BLaER1 (cell line): ENCODE measurements around the gene PLCB4.
A peak's percentile ranks its signal among the peaks of the same experiment; 100 is the strongest.

Experiments used
- H3K27ac ChIP-seq: shearing (Covaris generic); formaldehyde crosslinking; 2 replicates; pipeline ENCODE4 v1.8.1; 2022
- H3K27me3 ChIP-seq: shearing (Covaris generic); formaldehyde crosslinking; 2 replicates; pipeline ENCODE4 v1.8.1; 2022
- H3K36me3 ChIP-seq: shearing (Covaris generic); formaldehyde crosslinking; 2 replicates; pipeline ENCODE4 v1.8.1; 2022
- H3K4me1 ChIP-seq: shearing (Covaris generic); formaldehyde crosslinking; 2 replicates; pipeline ENCODE4 v1.8.1; 2022
- H3K4me2 ChIP-seq: shearing (Covaris generic); formaldehyde crosslinking; 2 replicates; pipeline ENCODE4 v1.8.1; 2022
- H3K4me3 ChIP-seq: shearing (Covaris generic); formaldehyde crosslinking; 2 replicates; pipeline ENCODE4 v1.8.1; 2022
- H3K9ac ChIP-seq: shearing (Covaris generic); formaldehyde crosslinking; 2 replicates; pipeline ENCODE4 v1.8.1; 2022
- H3K9me3 ChIP-seq: shearing (Covaris generic); formaldehyde crosslinking; 2 replicates; pipeline ENCODE4 v1.8.1; 2022
- H4K20me1 ChIP-seq: shearing (Covaris generic); formaldehyde crosslinking; 2 replicates; pipeline ENCODE4 v1.8.1; 2022
- Cebpa-rat ChIP-seq: shearing (Covaris generic); IDR thresholded peaks from 2 replicates; pipeline ENCODE4 v1.8.1; 2022

The PLCB4 gene

DNA sequence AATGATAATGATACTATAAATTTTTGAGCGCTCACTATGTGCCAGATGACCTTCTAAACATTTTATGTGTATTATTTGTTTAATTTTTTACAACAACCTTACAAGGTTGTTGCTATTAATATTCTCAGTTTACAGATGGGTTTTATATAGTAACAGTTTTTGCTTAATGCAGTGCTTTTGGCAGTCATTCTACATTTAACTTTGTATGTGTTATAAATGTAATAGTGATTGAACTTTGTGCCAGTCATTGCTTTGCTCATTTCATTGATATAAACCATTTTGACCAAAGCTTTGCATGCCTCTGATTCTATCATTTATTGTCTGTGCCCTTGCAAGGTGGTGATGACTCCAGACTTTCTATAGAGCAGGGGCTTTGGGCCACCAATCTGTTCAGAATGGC lies 239.2 kb downstream of the PLCB4 start:
- Histone ChIP-seq H3K27ac (no peak overlapping the region), H3K9me3 (no peaks in the 10 kb centered on the region), H3K36me3 (no peaks in the 10 kb centered on the region), H3K4me1 (no peaks in the 10 kb centered on the region), H3K9ac (no peak overlapping the region), H3K4me3 (no peak overlapping the region), H3K4me2 (no peak overlapping the region), H4K20me1 (no peaks in the 10 kb centered on the region), H3K27me3 (no peaks in the 10 kb centered on the region)
- no peak for TF ChIP-seq Cebpa-rat

DNA sequence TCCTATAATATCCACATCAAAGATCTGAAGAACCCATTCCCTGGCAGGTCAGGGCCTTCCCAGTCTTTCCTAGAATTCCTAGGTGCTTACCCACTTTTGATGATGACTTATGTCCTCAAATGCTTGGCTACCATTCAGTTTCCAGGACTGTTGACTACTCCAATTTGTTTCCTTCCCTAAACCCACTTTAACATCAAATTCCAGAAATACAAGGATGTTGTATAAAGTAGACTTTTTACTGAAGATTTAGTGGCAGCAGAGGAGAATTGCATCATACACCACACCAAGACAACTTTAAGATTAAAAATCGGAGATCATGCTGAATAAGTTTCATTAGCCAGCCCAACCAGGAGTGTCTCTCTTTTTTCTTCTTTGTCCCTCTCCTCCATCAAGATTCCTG lies 242.2 kb downstream of the PLCB4 start:
- Histone ChIP-seq H3K9me3 (no peaks in the 10 kb centered on the region), H3K4me3 (no peak overlapping the region), H3K27me3 (no peaks in the 10 kb centered on the region), H3K27ac (no peak overlapping the region), H3K36me3 (no peaks in the 10 kb centered on the region), H3K4me2 (no peak overlapping the region), H4K20me1 (no peaks in the 10 kb centered on the region), H3K4me1 (no peaks in the 10 kb centered on the region), H3K9ac (no peak overlapping the region)
- no peak for TF ChIP-seq Cebpa-rat

DNA sequence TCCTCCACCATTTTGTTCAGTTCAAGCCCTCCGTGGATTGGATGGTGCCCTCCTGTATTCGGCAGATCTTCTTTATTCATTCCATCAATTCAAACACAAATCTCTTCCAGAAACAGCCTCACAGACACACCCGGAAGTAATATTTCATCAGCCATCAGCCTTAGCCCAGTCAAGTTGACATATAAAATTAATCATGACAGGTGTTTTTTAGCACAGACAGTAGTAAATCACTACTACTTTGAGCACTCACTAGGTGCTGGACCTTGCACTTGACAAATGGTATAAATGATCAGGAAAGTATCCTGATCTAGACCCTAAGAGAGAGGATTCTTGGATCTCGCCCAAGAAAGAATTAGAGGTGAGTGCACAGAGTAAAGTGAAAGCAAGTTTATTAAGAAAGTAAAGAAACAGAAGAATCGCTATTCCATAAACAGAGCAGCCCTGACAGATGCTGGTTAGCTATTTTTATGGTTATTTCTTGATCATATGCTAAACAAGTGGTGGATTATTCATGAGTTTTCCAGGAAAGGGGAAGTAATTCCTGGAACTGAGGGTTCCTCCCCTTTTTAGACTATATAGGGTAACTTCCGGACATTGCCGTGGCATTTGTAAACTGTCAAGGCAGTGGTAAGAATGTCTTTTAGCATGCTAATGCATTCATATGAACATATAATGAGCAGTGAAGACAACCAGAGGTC lies 250.9 kb downstream of the PLCB4 start:
- Histone ChIP-seq H3K9me3 (no peaks in the 10 kb centered on the region), H3K9ac (no peak overlapping the region), H4K20me1 (no peaks in the 10 kb centered on the region), H3K36me3 (no peaks in the 10 kb centered on the region), H3K4me2 (no peak overlapping the region), H3K4me1 (no peaks in the 10 kb centered on the region), H3K4me3 (no peak overlapping the region), H3K27ac (no peak overlapping the region), H3K27me3 (no peaks in the 10 kb centered on the region)
- TF ChIP-seq Cebpa-rat = no peak

DNA sequence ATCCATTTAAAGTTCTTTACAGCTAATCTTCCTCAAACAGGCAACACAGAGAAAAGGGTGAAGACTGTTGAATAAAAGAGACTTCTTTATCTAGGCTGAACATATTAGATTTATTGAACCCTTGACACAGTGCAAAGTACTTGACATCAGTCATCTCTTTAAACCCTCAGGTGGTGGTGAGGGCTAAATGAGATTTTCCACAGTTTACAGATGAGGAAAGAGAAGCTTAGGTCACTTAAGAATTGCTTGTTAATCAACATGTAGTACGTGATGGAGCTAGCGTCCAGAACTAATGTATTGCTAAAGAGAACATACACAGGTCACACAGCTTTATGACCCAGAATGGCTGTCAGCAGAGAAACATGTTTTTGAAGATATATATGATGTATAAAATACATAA lies 252.1 kb downstream of the PLCB4 start:
- Histone ChIP-seq H3K4me1 (no peaks in the 10 kb centered on the region), H3K27ac (no peak overlapping the region), H3K4me2 (no peak overlapping the region), H3K27me3 (no peaks in the 10 kb centered on the region), H3K36me3 (no peaks in the 10 kb centered on the region), H3K4me3 (no peak overlapping the region), H4K20me1 (no peaks in the 10 kb centered on the region), H3K9ac (no peak overlapping the region), H3K9me3 (no peaks in the 10 kb centered on the region)
- TF ChIP-seq Cebpa-rat = no peak

- no peaks in the 10 kb centered on the region for H3K27me3 ChIP-seq
- H3K9me3 ChIP-seq = no peaks in the 10 kb centered on the region
- H3K4me1 ChIP-seq = peaks cover under 1% of the 10 kb centered on the region
- no peaks in the 10 kb centered on the region for H3K36me3 ChIP-seq
- no peak overlapping the region for H3K4me3 ChIP-seq
- no peak for TF ChIP-seq Cebpa-rat
- H3K9ac ChIP-seq = no peak overlapping the region
- H3K27ac ChIP-seq = no peak overlapping the region
- no peak overlapping the region for H3K4me2 ChIP-seq
- H4K20me1 ChIP-seq = no peaks in the 10 kb centered on the region
Observed at GRCh38 chr20:9322661-9323060, 253.8 kb downstream of the PLCB4 start.

DNA sequence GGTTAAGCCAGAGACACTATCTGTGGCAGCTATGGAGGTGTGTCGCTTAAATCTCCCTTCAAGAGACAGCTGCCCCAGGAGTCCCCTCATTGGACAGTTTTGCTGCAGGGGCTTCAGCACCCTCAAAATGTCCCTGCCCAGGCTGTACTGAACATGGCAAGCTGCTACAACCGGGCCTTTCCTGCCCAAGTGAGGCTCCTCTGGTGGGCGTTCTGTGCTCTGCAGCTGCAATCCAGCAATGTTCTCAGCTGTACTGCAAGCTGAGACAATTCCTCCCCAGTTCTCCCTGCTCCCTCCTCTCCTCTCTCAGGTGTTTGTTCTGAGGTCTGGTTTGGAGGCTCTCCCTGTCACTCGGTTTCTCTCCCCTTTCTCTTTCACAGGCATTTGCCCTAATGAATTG lies 254.7 kb downstream of the PLCB4 start:
- H3K36me3 ChIP-seq = no peaks in the 10 kb centered on the region
- H4K20me1 ChIP-seq = no peaks in the 10 kb centered on the region
- no peak for TF ChIP-seq Cebpa-rat
- no peak overlapping the region for H3K4me2 ChIP-seq
- no peak overlapping the region for H3K27ac ChIP-seq
- H3K4me1 ChIP-seq = peaks cover 10% of the 10 kb centered on the region
- H3K4me3 ChIP-seq = no peak overlapping the region
- H3K27me3 ChIP-seq = no peaks in the 10 kb centered on the region
- H3K9ac ChIP-seq = no peak overlapping the region
- H3K9me3 ChIP-seq = no peaks in the 10 kb centered on the region

DNA sequence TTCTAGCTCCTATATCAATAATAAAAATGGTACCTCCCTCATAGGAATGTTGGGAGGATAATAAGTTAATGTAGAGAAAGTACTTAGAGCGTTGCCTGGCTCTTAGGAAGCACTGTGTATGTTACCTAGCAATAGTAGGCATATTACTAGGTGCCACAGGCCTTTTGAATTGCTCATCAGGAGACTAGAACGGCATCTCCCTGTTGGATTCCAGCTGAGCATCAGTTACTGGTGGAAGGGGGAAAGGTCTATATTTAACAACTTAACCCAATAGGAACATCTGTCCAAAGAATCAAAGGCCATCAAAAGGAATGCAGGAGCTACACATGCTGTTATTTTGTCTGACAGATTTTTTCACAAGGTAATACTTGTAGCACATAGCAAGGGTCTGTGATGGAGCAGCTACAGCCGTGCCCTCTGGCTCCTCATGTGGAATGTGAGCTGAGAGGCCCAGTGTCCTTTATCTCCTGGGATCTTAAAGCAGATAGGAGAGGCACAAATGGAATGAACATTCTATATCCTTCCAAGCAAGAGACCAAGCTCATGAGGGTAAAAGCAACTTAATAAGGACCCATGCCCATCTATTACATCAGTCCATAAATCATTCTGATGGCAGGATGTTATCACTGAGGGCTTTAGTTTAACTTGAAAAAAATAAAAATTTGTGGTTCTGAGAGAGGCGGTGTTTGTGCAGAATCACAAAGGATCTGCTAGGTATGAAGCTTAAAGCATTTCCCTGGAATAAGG lies 260.6 kb downstream of the PLCB4 start:
- H3K4me2 ChIP-seq = no peak overlapping the region
- no peaks in the 10 kb centered on the region for H4K20me1 ChIP-seq
- peaks cover 44% of the 10 kb centered on the region for H3K4me1 ChIP-seq
- H3K9me3 ChIP-seq = no peaks in the 10 kb centered on the region
- no peaks in the 10 kb centered on the region for H3K36me3 ChIP-seq
- H3K4me3 ChIP-seq = no peak overlapping the region
- no peak overlapping the region for H3K27ac ChIP-seq
- no peak overlapping the region for H3K9ac ChIP-seq
- TF ChIP-seq Cebpa-rat = no peak
- no peaks in the 10 kb centered on the region for H3K27me3 ChIP-seq

DNA sequence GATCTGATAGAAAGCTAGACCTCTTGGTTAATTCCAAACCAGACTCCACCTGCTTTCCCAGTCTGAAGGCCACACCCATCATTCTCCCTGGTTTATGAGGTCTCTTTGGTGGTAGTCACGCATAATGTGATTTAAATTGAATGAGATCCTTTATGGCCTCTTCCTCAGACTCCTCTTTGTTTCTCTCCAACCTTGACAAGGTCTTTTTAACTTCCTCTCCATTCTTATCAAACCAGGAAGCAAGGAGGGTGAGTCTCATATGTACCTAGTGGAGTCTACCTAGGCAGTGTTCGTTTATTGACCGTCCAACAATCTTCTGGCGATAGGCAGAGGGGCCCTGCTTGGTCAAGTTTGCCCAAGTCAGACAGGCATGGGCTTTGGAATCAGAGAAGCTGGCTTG lies 261.3 kb downstream of the PLCB4 start:
- no peak for TF ChIP-seq Cebpa-rat
- H3K36me3 ChIP-seq = no peaks in the 10 kb centered on the region
- H3K27me3 ChIP-seq = no peaks in the 10 kb centered on the region
- H3K4me3 ChIP-seq = no peak overlapping the region
- peaks cover 44% of the 10 kb centered on the region for H3K4me1 ChIP-seq
- H3K27ac ChIP-seq = no peak overlapping the region
- no peaks in the 10 kb centered on the region for H3K9me3 ChIP-seq
- no peaks in the 10 kb centered on the region for H4K20me1 ChIP-seq
- no peak overlapping the region for H3K9ac ChIP-seq
- no peak overlapping the region for H3K4me2 ChIP-seq

DNA sequence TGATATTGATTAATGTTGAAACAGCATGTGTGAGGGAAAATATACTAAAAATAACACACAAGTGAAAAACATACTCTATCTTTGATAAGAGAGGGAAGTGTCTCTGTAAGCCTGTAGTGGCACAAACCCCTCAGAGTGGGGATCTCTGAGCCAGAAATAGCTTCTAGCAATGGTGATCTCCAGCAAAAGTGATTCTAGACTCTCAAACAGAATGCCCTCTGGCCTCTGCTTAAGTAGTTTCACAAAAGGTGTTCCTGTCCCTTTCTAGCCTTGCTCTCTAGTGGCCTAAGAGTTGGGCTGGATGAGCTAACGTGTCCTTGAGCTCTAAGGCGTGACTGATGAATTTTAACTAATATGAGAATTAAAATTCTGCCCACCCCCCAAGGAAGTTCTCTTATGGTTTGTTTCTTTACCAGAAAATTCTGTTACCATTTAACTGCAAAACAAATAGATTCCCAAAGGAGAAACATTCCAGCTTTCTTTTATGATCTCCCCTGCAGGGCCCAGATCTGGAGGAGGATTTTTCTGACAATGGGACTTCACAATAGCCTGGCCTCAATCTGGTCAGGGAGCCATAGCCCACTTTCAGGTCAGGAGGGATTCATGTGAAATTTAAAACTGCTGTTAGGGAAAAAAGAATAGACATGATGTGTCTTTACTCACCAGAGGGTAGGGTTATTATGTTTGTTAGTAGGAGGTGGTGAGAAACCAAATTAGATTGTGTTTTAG lies 263.0 kb downstream of the PLCB4 start:
- Histone ChIP-seq H4K20me1 (no peaks in the 10 kb centered on the region), H3K4me3 (no peak overlapping the region), H3K4me2 (peak overlapping the region; percentile 68), H3K27me3 (no peaks in the 10 kb centered on the region), H3K9ac (0 out of 2 replicates have a peak overlapping the region, but pooled peaks have one; percentile 18), H3K4me1 (peaks cover 44% of the 10 kb centered on the region), H3K9me3 (no peaks in the 10 kb centered on the region), H3K27ac (peak overlapping the region; percentile 20; the same call in 1 of the 2 replicates), H3K36me3 (no peaks in the 10 kb centered on the region)
- no peak for TF ChIP-seq Cebpa-rat

GRCh38 chr20:9332791-9333479 lies 264.0 kb downstream of the PLCB4 start:
- no peaks in the 10 kb centered on the region for H3K9me3 ChIP-seq
- peak overlapping the region; percentile 68 for H3K4me2 ChIP-seq
- H3K4me1 ChIP-seq = peaks cover 41% of the 10 kb centered on the region
- no peaks in the 10 kb centered on the region for H3K36me3 ChIP-seq
- H3K9ac ChIP-seq = peak overlapping the region; percentile 18; the same call in 1 of the 2 replicates
- H4K20me1 ChIP-seq = no peaks in the 10 kb centered on the region
- no peak overlapping the region for H3K27ac ChIP-seq
- no peaks in the 10 kb centered on the region for H3K27me3 ChIP-seq
- TF ChIP-seq Cebpa-rat = no peak
- H3K4me3 ChIP-seq = no peak overlapping the region
